Cerebellar nuclear complex (tissue), 1 donor: ENCODE measurements around the gene ATRN.
"Not testable (repeated sequence)": the region's sequence is repeated elsewhere in the genome, so short reads cannot be mapped to it uniquely, and the experiment has no call there.

ENCODE experiments used
- DNase-seq, 2 experiments: peaks; one replicate each; lab custom pipeline; 2025; lab: John Stamatoyannopoulos, UW

The ATRN gene

DNA sequence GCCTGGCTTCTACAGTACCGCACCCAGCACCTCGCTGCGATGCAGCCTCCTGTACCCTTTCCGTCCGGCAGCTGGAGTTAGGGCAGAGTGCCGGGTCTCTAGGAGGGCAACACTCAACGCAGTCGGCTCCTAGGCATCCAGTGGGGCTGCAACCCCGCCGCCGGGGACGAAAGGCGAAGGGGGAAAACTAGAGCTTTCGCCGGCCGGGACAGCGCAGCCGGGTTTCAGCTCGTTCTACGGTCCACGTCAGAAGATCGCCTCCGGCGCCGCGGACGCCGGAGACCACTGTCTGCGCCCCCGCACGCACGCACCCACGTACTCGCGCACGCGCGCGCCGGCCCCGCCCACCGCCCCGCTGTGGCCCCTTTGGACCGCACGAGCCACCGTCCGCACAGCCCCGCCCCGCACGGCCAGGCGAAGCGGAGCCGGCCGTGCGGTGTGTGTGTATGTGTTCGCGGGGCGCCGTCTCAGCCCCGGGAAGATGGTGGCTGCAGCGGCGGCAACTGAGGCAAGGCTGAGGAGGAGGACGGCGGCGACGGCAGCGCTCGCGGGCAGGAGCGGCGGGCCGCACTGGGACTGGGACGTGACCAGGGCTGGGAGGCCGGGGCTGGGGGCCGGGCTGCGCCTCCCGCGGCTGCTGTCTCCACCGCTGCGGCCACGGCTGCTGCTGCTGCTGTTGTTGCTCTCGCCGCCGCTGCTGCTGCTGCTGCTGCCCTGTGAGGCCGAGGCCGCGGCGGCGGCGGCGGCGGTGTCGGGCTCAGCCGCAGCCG lies at the start of gene ATRN:
TSS of gene ATRN (plus strand) at position 392 of the 770 bp plus-strand sequence. CDS start at position 482, 90 bp downstream.
- peak; percentile 24 to 32 for DNase-seq

DNA sequence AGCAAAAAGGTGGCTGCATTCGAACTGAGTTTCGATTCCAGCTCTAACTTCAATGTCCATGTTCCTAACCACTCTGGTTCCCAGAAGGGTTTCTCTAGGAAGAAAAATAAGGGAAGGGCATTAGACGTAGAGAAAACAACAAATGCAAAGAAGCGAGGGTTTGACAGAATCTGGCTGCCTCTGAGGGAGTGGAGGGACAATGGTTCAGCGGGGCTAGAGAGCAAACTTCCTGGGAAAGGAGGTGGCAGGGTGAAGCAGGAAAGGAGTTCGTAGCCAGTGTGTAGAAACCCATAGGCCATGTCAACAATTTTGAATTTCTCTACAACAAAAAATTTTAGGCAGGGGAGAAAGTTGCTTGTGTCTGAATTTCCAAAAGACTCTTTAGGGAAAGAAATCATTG lies 48.8 kb upstream of the ATRN start:
- no peak for DNase-seq

DNA sequence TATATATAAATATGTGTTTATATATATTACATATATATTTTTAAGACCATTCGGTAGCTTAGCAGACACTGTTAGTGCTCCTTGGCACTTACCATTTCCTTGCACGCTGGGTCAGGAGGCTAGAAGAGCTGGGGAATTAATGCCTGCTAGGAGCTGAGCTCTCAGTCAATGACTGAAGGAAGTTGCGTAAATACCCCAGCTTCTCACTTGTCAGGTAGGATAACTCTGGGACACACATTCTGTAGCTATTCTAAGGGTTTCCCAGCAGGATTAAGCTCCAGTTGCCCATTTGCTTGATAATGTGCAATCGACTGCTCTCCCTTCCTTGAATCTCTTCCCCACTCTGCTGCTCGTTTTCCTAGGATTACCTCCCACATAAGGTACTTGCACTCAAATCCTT lies 47.7 kb upstream of the ATRN start:
- no peak for DNase-seq

DNA sequence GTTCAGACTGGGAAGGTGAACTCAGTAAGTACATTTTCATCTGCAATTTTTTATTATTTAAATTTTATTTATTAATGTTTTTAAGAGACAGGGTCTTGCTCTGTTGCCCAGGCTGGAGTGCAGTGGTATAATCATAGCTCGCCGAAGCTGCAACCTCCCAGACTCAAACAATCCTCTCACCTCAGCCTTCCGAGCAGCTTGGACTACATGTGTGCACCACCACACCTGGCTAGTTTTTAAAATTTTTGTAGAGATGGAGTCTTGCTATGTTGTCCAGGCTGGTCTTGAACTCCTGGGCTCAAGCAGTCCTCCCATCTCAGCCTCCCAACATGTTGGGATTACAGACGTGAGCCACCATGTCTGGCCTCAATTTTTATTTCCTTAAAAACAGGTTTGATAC lies 44.1 kb upstream of the ATRN start:
- not testable (repeated sequence) for DNase-seq

DNA sequence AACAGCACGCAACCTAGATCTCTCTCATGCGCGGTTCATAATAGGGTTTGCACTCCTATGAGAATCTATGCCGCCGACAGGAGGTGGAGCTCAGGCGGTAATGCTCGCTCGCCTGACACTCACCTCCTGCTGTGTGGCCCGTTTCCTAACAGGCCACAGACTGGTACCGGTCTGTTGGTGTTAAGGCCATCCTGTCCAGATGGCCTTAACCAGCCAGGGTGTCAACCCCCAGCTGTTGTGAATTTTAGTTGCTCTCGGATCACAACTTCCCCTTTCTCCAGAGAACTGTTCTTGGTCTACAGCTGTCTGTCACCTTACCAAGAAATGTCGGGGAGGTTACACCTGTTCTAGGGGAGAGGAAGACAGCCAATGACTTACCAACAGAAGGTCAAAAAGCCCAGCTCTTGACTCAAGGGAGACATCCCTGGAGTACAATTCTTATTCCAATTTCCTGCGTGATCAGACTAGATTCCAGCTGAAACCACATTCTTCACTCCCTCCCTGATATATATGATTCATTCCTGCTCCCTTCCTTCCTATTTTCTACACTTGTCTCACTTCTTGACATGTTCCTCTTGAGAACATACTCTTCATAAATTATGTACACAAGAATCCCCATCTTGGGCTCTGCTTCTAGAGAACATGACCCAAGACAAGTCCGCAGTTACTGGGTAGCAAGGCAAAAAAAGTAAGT lies 40.3 kb upstream of the ATRN start:
- DNase-seq, result no peak

DNA sequence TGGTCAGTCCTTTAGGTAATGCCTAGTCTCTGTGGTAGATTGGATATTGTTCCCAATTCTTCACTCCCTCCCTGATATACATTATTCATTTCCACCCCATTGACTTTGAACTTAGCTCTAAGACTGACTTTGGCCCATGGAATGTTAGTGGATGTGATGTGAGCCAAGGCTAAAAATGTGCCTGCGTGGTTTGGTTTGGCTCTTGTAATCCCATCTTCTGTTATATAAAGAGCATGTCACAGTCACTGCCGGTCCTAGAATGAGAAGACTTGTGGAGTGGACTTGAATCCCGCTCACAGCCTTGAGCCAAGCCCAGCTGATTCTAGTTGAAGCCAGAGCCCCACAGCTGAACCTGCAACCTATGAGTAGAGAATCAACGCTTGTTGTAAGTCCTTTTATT lies 39.7 kb upstream of the ATRN start:
- no peak for DNase-seq

DNA sequence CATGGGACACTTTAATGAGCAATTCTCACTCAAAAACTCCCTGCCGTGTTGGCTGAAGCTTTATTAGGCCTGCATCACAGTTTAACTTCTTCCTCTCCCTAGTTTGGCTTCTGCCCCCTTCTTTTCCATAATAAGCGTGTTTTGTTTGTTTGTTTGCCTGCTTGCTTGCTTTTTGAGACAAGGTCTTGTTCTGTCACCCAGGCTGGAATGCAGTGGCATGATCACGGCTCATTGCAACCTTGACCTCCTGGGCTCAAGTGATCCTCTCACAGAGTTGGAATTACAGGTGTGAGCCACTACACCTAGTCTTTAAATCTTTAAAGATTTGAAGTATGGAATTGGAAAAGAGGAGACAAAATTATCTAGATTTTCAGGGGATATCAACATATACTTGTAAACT lies 38.0 kb upstream of the ATRN start:
- no peak for DNase-seq

DNA sequence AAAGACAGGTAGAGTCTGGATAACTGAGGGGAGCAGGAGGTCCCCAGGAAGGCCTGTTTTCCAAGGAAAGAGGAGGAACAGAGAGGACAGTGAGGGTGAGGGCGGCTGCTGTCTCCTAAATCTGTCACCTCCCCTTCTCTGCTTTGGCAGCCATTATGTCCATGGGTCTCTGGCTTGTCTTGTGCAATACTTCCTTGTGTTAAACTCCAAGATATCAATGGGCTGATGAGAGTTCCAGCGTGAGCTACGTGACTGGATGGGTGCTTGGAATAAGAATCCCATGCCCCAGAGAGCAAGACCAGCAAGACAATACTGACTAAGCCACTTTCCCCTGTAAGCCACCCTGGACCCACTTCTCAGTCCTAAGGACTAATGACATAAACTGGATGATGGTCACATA lies 37.1 kb upstream of the ATRN start:
- no peak for DNase-seq

DNA sequence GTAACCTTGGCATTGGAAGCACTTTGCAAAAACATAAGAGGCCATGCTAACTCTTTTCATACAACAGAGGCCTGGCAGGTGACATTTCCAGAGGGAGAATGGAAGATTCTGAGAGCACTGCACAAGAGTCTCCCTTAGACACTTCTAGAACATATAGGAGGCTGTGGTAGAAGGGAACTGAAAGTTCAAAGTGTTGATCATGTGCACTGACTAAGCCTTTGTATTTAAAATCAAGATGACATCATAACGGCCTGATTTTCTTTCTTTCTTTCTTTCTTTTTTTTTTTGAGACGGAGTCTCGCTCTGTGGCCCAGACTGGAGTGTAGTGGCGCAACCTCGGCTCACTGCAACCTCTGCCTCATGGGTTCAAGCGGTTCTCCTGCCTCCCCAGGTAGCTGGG lies 36.6 kb upstream of the ATRN start:
- DNase-seq, result no peak

DNA sequence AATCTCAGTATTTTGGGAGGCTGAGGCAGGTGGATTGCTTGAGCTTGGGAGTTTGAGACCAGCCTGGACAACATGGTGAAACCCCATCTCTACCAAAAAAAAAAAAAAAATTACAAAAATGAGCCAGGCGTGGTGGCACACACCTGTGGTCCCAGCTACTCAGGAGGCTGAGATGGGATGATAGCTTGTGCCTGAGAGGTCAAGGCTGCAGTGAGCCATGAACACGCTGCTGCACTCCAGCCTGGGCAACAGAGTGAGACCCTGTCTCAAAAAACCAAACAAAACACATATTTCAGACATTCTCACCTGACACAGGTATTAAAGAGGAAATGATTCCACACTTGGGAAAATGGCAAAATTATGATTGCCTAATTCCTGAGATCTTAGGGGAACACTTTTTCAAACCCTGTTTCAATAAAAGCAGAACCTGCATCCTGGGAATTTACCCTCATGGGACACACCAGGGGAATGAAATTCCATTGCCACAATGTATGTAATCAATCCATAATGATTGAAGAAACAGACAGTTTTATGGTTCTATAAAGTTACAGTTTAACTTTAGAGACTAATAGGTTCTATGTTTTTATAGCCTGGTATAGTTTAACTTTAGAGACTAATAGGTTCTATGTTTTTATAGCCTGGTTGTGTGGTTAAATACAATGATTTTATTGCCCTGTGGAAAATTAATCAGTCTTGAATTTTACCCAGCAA lies 33.8 kb upstream of the ATRN start:
- DNase-seq, result no peak

DNA sequence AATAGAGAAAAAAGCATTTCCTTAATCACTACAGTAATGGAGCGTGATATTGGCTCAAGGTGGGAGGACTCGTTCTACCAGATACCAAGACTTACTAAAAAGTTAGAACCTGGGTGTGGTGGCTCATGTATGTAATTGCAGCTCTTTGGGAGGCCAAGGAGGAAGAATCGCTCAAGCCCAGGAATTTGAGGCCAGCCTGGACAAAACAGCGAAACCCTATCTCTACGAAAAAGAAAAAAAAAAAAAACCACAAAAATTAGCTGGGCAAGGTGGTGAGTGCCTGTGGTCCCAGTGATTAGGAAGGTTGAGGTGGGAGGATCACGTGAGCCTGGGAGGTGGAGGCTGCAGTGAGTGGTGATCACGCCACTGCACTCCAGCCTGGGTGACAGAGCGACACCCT lies 24.0 kb upstream of the ATRN start:
- no peak for DNase-seq

DNA sequence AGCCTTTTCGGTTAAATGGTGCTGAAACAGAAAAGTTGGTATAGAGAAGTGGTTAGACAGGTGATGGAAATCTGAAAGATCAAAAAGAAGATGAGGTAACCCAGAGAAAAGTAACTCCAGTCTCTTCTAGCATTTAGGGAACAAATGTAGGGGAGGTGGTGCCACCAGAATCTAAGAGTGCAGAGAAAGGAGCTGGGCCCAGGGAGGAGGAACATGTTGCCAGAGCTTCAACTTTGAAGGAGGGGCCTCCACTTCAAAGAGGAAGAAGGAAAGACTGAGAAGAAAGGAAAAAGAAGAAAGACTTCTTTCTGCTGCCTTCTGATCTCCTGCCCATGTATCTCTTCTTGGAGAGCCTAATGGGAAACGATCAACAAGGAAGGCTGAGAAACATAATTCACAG lies 23.5 kb upstream of the ATRN start:
- DNase-seq, result no peak

DNA sequence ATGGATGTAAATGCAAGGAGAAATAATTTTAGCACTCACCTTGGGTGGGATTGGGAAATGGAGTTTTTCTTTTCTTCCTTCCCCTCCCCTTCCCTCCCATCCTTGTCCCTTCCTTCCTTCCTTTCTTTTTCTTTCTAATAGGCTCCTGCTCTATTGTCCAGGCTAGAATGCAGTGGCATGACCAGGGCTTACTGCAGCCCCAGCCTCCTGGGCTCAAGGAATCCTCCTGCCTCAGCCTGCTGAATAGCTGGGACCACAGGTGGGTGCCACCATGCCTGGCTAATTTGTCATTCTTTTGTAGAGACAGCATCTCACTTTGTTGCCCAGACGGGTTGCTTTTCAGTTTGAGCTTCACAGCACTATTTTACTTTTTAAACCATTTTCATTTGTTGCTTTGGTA lies 21.5 kb upstream of the ATRN start:
- DNase-seq, result no peak

DNA sequence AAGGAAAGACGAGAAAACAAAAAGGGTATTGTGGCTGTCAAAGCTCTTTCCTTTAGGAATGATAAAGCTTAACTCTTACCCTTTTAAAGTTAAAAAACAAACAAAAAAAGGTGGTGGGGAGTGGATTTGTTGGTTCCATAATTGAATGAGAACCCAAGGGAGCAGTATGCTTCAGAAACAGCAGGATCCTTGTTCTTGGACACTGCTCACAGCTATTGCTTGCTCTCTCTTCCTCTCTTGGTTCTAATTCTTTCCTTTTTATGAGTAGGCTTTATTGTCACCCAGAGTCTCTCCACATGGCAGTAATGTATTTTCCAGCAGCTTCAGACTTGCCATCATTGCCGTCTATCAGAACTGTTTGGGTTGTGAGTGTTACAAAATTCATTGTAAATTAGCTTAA lies 18.7 kb upstream of the ATRN start:
- DNase-seq, result no peak

DNA sequence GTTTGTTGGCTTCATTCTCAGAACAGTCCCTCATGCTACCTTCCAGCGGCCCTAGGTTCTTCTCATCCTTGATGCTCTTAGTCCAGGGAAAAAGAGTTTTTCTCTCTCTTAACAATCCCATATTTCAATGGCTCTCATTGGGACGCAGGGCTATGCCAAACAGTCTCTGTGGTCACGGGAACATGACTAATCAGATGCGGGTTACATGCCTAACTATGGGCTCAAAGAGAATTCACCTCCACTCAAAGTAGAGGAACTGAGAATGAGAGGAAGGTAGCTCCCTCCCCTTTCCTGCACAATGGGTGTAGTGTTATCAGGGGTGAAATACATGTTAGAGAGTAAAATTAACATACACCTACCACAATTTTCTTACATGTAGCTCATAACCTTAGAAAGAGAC lies 18.1 kb upstream of the ATRN start:
- DNase-seq, result no peak

DNA sequence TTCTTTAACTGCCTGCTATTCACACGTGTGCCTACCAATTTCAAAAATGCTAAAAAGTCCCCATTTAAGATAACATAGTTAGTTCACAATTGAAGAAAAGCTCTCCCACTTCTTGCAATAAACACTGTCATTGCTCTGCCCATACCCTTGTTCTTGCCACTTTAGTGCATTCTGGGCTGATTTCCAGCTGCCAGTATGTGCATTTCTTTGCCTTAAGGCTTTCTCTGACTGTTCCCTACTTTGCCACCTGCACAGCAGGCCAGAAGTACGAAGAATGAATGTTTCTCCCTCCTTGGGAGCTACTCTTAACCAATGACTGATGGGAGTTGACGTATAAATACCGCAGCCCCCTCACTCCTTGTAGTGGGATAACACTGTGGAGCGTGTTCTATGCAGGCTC lies 16.0 kb upstream of the ATRN start:
- DNase-seq, result no peak

DNA sequence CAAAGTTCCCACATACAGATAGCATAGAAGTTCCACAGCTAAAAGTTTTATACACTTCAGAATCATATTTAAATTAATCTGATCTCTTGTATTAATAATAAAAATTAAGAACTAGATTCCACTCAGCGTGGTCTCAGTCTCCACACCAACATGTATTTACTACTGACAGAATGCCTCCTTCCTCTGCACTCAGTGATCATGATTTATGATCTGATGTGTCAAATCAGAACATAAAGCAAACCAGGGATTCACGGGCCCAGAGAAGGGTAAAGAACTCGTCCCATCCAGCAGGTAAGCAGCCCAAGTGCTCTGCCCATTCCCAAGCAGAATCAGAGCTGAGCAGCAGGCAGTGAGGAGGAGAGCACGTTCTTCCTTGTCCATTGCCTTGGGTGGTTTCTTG lies 14.2 kb upstream of the ATRN start:
- no peak for DNase-seq

DNA sequence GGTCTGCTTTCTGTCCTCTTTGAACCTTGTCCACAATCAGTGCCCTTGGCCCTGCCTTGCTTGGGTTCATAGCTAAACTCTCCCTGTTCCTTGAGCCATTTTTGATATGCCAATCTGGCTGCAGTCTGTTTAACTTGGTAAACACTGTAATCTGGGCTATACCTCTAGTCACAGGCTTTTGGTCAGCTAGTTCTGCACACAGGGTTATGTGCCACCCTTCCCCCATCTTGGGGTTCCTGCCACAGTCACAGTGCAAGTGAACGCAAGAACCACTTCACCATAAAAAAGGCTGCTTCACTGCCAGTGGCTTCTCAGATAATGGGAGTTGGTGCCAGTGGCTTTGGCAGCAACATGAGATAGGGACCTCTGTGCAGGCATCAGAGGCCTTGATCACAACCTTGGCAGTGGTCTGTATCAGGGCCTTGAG lies 10.9 kb upstream of the ATRN start:
- DNase-seq, result no peak

DNA sequence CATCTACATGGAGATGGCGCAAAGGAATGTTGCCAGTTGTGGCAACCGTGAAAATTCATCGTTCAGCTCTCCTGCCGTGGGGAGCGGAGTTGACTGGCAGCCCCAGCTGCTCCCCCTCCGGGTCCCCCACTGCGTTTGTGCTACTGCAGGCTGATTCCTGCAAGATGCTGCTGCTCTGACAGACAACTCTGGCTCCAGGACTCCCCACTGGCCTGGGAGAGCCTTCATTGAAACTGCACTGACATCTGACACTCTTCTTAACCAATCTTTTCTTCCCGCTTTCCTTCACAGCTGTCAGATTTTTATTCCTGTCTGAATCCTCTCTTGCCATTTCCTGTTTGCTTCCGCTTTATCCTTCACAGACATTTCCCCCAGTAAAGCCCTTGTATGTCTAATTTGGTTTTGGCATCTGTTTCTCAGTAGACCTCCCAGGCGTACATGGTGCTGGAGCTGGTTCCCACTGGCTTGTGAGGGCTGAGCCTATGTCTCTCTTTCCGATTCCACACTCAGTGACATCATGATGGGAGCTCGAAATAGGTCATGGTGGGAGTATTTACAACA lies 9.5 kb upstream of the ATRN start:
- no peak for DNase-seq

DNA sequence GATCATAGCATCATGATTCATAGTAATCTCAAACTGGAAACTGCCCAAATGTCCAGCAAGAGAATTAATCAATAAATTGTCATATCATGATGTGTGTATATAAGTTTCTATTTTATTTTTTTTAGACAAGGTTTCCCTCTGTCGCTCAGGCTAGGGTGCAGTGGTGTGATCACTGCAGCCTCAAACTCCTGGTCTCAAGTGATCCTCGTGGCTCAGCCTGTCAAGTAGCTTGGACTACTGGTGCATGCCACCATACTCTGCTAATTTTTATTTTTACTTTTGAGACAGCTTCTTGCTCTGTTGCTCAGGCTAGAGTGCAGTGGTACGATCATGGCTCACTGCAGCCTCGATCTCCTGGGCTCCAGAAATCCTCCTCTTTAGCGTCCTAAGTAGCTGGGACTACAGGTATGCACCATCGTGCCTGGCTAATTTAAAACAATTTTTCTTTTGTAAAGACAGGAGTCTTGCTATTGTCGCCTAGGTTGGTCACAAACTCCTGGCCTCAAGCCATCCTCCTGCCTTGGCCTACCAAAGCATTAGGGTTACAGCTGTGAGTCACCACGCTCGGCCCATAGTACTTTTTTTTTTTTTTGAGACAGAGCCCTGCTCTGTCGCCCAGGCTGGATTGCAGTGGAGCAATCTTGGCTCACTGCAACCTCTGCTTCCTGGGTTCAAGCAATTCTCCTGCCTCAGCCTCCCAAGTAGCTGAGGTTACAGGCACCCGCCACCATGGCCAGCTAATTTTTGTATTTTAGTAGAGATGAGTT lies 8.7 kb upstream of the ATRN start:
- no peak for DNase-seq

DNA sequence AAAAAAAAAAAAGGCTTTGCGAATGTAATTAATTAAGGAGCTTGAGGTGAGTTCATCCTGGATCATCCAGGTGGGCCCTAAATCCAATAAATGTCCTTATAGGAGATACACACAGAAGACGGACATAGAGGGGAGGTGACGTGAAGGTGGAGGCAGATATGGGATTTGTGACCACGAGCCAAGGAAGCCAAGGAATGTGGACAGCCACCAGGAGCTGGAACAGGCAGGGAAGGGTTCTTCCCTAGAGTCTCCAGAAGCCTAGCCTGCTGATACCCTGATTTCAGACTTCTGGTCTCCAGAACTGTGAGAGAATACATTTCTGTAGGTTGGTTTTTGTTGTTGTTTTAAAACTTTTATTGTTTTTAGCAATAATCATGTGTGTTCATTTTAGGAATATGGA lies 6.7 kb upstream of the ATRN start:
- no peak for DNase-seq

DNA sequence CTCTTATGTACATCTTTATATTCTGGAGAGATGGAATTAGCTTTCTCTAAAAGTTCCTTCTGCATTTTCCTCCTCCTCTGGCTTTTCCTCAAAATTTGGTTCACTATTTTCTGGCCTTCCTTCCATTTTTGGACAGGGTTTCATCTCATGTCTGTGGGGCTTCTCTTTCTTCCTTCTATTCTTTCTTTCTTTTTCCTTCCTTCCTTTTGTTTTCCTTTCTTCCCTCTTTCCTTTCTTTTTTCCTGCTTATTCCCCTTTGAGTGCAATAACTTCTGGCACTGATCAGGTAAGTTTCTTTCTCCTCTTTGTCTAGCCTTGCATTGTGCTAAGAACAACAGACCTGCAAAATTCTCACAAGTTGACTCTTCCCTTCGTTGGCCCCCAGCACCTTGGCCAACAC lies 5.5 kb upstream of the ATRN start:
- no peak for DNase-seq
